K562 (cell line): ENCODE data around the gene HEPHL1. TPM values are rescaled to one million over a fixed set of nuclear protein-coding genes. Genes with fewer than 3 reads are reported as not detected.

Experiments
- ARID1B ChIP-seq: fragments of 450-650 bp; IDR thresholded peaks from 2 replicates; pipeline ENCODE4 v1.6.1; 2016; ENCODE audit warnings: antibody characterized with exemption, mild to moderate bottlenecking, inconsistent platforms
- EWSR1 ChIP-seq: fragments of 450-650 bp; IDR thresholded peaks from 2 replicates; pipeline ENCODE4 v1.6.1; 2018; ENCODE audit warnings: borderline replicate concordance, mild to moderate bottlenecking, low read depth, moderate library complexity; ENCODE audit not compliant: partially characterized antibody
- FIP1L1 ChIP-seq: fragments of 200-400 bp; formaldehyde crosslinking; IDR thresholded peaks from 2 replicates; pipeline ENCODE4 v1.6.1; 2018; ENCODE audit warnings: mild to moderate bottlenecking, low read depth, low read length; ENCODE audit not compliant: poor library complexity, severe bottlenecking
- GTF2E2 ChIP-seq: fragments of 200-800 bp; sonication (Bioruptor generic); IDR thresholded peaks from 2 replicates; pipeline ENCODE4 v1.6.1; 2016; ENCODE audit warnings: missing genetic modification characterization, missing compliant biosample characterization
- HDAC3 ChIP-seq: fragments of 450-650 bp; IDR thresholded peaks from 2 replicates; pipeline ENCODE4 v1.6.1; 2018; ENCODE audit warnings: borderline replicate concordance, mild to moderate bottlenecking, moderate library complexity; ENCODE audit not compliant: partially characterized antibody
- HMBOX1 ChIP-seq: sonication (generic); IDR thresholded peaks from 2 replicates; pipeline ENCODE4 v1.6.1; 2016
- KAT7 ChIP-seq: sonication (generic); formaldehyde crosslinking; IDR thresholded peaks from 2 replicates; pipeline ENCODE4 v1.8.0; 2022; ENCODE audit warnings: missing genetic modification reagents, mild to moderate bottlenecking, borderline replicate concordance
- LARP7 ChIP-seq: fragments of 450-650 bp; IDR thresholded peaks from 2 replicates; pipeline ENCODE4 v1.6.1; 2016
- NEUROD1 ChIP-seq: fragments of 150-350 bp; IDR thresholded peaks from 2 replicates; pipeline ENCODE4 v1.6.1; 2014; ENCODE audit warnings: borderline replicate concordance, low read length, low read depth; ENCODE audit not compliant: partially characterized antibody
- RBM39 ChIP-seq: fragments of 200-400 bp; formaldehyde crosslinking; optimal IDR thresholded peaks from 2 replicates; pipeline ENCODE3; 2018; ENCODE audit warnings: low read depth, low read length
- ZBTB11 ChIP-seq, 3 experiments: fragments of 200-800 bp in 1 of 3; fragments of 250-450 bp in 1 of 3; fragments of 450-650 bp in 1 of 3; sonication (Bioruptor Pico) in 1 of 3; sonication (Bioruptor generic) in 1 of 3; formaldehyde crosslinking in 1 of 3; IDR thresholded peaks; 2 replicates each; pipeline versions ENCODE4 v1.6.1 to v1.8.0; 2016 to 2022; ENCODE audit warnings: mild to moderate bottlenecking in 2 of 3, missing genetic modification characterization in 2 of 3, missing compliant biosample characterization in 1 of 3, moderate library complexity in 1 of 3
- ZFP30 ChIP-seq: fragments of 250-450 bp; sonication (Bioruptor Pico); IDR thresholded peaks from 2 replicates; pipeline ENCODE4 v1.8.0; 2022; ENCODE audit warnings: moderate library complexity, mild to moderate bottlenecking, inconsistent platforms, borderline replicate concordance
- ZNF76 ChIP-seq: fragments of 250-450 bp; sonication (Bioruptor Pico); IDR thresholded peaks from 2 replicates; pipeline ENCODE4 v1.4.0; 2020; ENCODE audit warnings: mild to moderate bottlenecking, moderate library complexity, borderline replicate concordance
- polyA plus RNA-seq, 8 experiments: library from polyadenylated mRNA; depleted of rRNA in 4 of 8; stranded (reverse) in 5 of 8; unstranded in 3 of 8; fragments of >200 nt; fragmentation: Nextera tagmentation in 2 of 8; fragmentation: Illumina TruSeq in 1 of 8; extraction: Ambion mirVana in 2 of 8; extraction: Trizol in 1 of 8; gene quantifications; 2 replicates each; pipeline versions ENCODE4 v1.2.1 to v1.2.3, GENCODE V29; 2011 to 2014; ENCODE audit warnings: inconsistent platforms in 1 of 8, missing spikeins in 1 of 8
- total RNA-seq, 7 experiments: library from RNA; depleted of rRNA in 6 of 7; stranded (reverse); fragments of >200 nt in 6 of 7; fragmentation: Illumina TruSeq in 2 of 7; extraction: Trizol in 2 of 7; gene quantifications; 2 replicates each; pipeline versions ENCODE4 v1.2.1 to v1.2.3, GENCODE V29; 2011 to 2021; ENCODE audit warnings: low replicate concordance in 1 of 7
- TF ChIP-seq, protein P1 (sequence below): fragments of 250-450 bp; sonication (Bioruptor Pico); IDR thresholded peaks from 2 replicates; pipeline ENCODE4 v1.4.0; 2020; ENCODE audit warnings: mild to moderate bottlenecking, moderate library complexity
- TF ChIP-seq, protein P2 (sequence below): fragments of 250-450 bp; sonication (Bioruptor Pico); IDR thresholded peaks from 2 replicates; pipeline ENCODE4 v1.8.0; 2021; ENCODE audit warnings: borderline replicate concordance, mild to moderate bottlenecking, moderate library complexity; ENCODE audit not compliant: poor library complexity, severe bottlenecking
- TF ChIP-seq, protein P3 (sequence below): fragments of 250-450 bp; sonication (Bioruptor Pico); IDR thresholded peaks from 2 replicates; pipeline ENCODE4 v1.5.0; 2021

HEPHL1 gene
- total and polyA plus RNA-seq, 9 of the 15 experiments (the other 6 are each of a cell fraction or from before 2014, with no cell fraction given) = 0.01 TPM; not detected in 8

GRCh38 chr11:94142308-94143281, 121.4 kb downstream of the HEPHL1 start (continued):
- TF ChIP-seq ARID1B = peak; percentile 65
- no peak for TF ChIP-seq NEUROD1
- no peak for TF ChIP-seq GTF2E2 (tag)
- TF ChIP-seq, protein P1, sequence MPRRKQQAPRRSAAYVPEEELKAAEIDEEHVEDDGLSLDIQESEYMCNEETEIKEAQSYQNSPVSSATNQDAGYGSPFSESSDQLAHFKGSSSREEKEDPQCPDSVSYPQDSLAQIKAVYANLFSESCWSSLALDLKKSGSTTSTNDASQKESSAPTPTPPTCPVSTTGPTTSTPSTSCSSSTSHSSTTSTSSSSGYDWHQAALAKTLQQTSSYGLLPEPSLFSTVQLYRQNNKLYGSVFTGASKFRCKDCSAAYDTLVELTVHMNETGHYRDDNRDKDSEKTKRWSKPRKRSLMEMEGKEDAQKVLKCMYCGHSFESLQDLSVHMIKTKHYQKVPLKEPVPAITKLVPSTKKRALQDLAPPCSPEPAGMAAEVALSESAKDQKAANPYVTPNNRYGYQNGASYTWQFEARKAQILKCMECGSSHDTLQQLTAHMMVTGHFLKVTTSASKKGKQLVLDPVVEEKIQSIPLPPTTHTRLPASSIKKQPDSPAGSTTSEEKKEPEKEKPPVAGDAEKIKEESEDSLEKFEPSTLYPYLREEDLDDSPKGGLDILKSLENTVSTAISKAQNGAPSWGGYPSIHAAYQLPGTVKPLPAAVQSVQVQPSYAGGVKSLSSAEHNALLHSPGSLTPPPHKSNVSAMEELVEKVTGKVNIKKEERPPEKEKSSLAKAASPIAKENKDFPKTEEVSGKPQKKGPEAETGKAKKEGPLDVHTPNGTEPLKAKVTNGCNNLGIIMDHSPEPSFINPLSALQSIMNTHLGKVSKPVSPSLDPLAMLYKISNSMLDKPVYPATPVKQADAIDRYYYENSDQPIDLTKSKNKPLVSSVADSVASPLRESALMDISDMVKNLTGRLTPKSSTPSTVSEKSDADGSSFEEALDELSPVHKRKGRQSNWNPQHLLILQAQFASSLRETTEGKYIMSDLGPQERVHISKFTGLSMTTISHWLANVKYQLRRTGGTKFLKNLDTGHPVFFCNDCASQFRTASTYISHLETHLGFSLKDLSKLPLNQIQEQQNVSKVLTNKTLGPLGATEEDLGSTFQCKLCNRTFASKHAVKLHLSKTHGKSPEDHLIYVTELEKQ (CRISPR knock-in tag) = no peak
- TF ChIP-seq EWSR1 = no peak
- 0 out of 2 replicates have a peak, but pooled peaks have one; percentile 16 for TF ChIP-seq HMBOX1
- peak; percentile 28 for TF ChIP-seq HDAC3
- no peak for TF ChIP-seq KAT7 (CRISPR knock-in tag)
- TF ChIP-seq ZFP30 (CRISPR knock-in tag) = no peak
- TF ChIP-seq, protein P2, sequence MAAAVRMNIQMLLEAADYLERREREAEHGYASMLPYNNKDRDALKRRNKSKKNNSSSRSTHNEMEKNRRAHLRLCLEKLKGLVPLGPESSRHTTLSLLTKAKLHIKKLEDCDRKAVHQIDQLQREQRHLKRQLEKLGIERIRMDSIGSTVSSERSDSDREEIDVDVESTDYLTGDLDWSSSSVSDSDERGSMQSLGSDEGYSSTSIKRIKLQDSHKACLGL (CRISPR knock-in tag) = no peak
- no peak for TF ChIP-seq LARP7
- no peak for TF ChIP-seq ZNF76 (CRISPR knock-in tag)
- peak in 1 of 3 experiments; percentile 63; a peak in 1 of 6 replicates for TF ChIP-seq ZBTB11 (CRISPR knock-in tag; IDR thresholded peaks at IDR 0.05)
- TF ChIP-seq, protein P3, sequence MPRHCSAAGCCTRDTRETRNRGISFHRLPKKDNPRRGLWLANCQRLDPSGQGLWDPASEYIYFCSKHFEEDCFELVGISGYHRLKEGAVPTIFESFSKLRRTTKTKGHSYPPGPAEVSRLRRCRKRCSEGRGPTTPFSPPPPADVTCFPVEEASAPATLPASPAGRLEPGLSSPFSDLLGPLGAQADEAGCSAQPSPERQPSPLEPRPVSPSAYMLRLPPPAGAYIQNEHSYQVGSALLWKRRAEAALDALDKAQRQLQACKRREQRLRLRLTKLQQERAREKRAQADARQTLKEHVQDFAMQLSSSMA (CRISPR knock-in tag) = no peak
- no peak for TF ChIP-seq FIP1L1
- TF ChIP-seq RBM39 = no peak
